Measurements from ENCODE around the gene SUMO3.

Gene SUMO3

GRCh38 chr21:44793592-44794374 is 24.1 kb downstream of the SUMO3 start:
- peaks cover 22% of the 10 kb centered on the region for H3K36me3 ChIP-seq (ENCODE audit: control insufficient read depth, low read depth, low read length)

GRCh38 chr21:44792702-44793591 is 24.9 kb downstream of the SUMO3 start:
- H3K27ac ChIP-seq (ENCODE audit: low read length), result no peak overlapping the region
- peaks cover 16% of the 10 kb centered on the region for H3K36me3 ChIP-seq (ENCODE audit: control insufficient read depth, low read depth, low read length)

More at GRCh38 chr21:44793592-44794374, 24.1 kb downstream of the SUMO3 start:
- H3K27ac ChIP-seq (ENCODE audit: low read length), result no peak overlapping the region
- H3K27me3 ChIP-seq (ENCODE audit: control insufficient read depth, insufficient read depth, low read length), result no peaks in the 10 kb centered on the region
- H3K4me3 ChIP-seq (ENCODE audit: low read length), result no peak overlapping the region
- no peaks in the 10 kb centered on the region for H3K9me3 ChIP-seq (ENCODE audit: control insufficient read depth, low read depth, low read length)
- peaks cover 7% of the 10 kb centered on the region for H3K4me1 ChIP-seq (ENCODE audit: control insufficient read depth, low read depth, low read length)
- H3K9ac ChIP-seq (ENCODE audit: low read length), result no peak overlapping the region

GRCh38 chr21:44791993-44792392 is 25.9 kb downstream of the SUMO3 start:
- Histone ChIP-seq H3K27ac (ENCODE audit: low read length) (no peak overlapping the region), H3K4me3 (ENCODE audit: low read length) (no peak overlapping the region), H3K9me3 (ENCODE audit: control insufficient read depth, low read depth, low read length) (no peaks in the 10 kb centered on the region), H3K27me3 (ENCODE audit: control insufficient read depth, insufficient read depth, low read length) (no peaks in the 10 kb centered on the region), H3K36me3 (ENCODE audit: control insufficient read depth, low read depth, low read length) (peaks cover 20% of the 10 kb centered on the region), H3K4me1 (ENCODE audit: control insufficient read depth, low read depth, low read length) (peaks cover 7% of the 10 kb centered on the region), H3K9ac (ENCODE audit: low read length) (no peak overlapping the region)

More at GRCh38 chr21:44792702-44793591, 24.9 kb downstream of the SUMO3 start:
- Histone ChIP-seq H3K9ac (ENCODE audit: low read length) (no peak overlapping the region), H3K27me3 (ENCODE audit: control insufficient read depth, insufficient read depth, low read length) (no peaks in the 10 kb centered on the region), H3K4me1 (ENCODE audit: control insufficient read depth, low read depth, low read length) (peaks cover 7% of the 10 kb centered on the region), H3K4me3 (ENCODE audit: low read length) (no peak overlapping the region), H3K9me3 (ENCODE audit: control insufficient read depth, low read depth, low read length) (no peaks in the 10 kb centered on the region)

GRCh38 chr21:44791246-44791645 is 26.6 kb downstream of the SUMO3 start:
- H3K9me3 ChIP-seq (ENCODE audit: control insufficient read depth, low read depth, low read length), result no peaks in the 10 kb centered on the region
- H3K4me3 ChIP-seq (ENCODE audit: low read length), result no peak overlapping the region
- no peaks in the 10 kb centered on the region for H3K27me3 ChIP-seq (ENCODE audit: control insufficient read depth, insufficient read depth, low read length)
- no peak overlapping the region for H3K27ac ChIP-seq (ENCODE audit: low read length)
- H3K4me1 ChIP-seq (ENCODE audit: control insufficient read depth, low read depth, low read length), result peaks cover 7% of the 10 kb centered on the region
- no peak overlapping the region for H3K9ac ChIP-seq (ENCODE audit: low read length)
- H3K36me3 ChIP-seq (ENCODE audit: control insufficient read depth, low read depth, low read length), result peaks cover 17% of the 10 kb centered on the region

- H3K9me3 ChIP-seq (ENCODE audit: control insufficient read depth, low read depth, low read length), result no peaks in the 10 kb centered on the region
- H3K36me3 ChIP-seq (ENCODE audit: control insufficient read depth, low read depth, low read length), result peaks cover 11% of the 10 kb centered on the region
- no peaks in the 10 kb centered on the region for H3K27me3 ChIP-seq (ENCODE audit: control insufficient read depth, insufficient read depth, low read length)
- no peak overlapping the region for H3K9ac ChIP-seq (ENCODE audit: low read length)
- no peak overlapping the region for H3K27ac ChIP-seq (ENCODE audit: low read length)
- H3K4me3 ChIP-seq (ENCODE audit: low read length), result no peak overlapping the region
- H3K4me1 ChIP-seq (ENCODE audit: control insufficient read depth, low read depth, low read length), result peaks cover 7% of the 10 kb centered on the region
Observed at GRCh38 chr21:44790368-44790767, 27.5 kb downstream of the SUMO3 start.

GRCh38 chr21:44789880-44790279 is 28.0 kb downstream of the SUMO3 start:
- Histone ChIP-seq H3K9me3 (ENCODE audit: control insufficient read depth, low read depth, low read length) (no peaks in the 10 kb centered on the region), H3K4me3 (ENCODE audit: low read length) (no peak overlapping the region), H3K9ac (ENCODE audit: low read length) (no peak overlapping the region), H3K36me3 (ENCODE audit: control insufficient read depth, low read depth, low read length) (peaks cover 15% of the 10 kb centered on the region), H3K27me3 (ENCODE audit: control insufficient read depth, insufficient read depth, low read length) (no peaks in the 10 kb centered on the region), H3K27ac (ENCODE audit: low read length) (no peak overlapping the region), H3K4me1 (ENCODE audit: control insufficient read depth, low read depth, low read length) (peaks cover 7% of the 10 kb centered on the region)

- Histone ChIP-seq H3K4me3 (ENCODE audit: low read length) (no peak overlapping the region), H3K9ac (ENCODE audit: low read length) (no peak overlapping the region), H3K27me3 (ENCODE audit: control insufficient read depth, insufficient read depth, low read length) (no peaks in the 10 kb centered on the region), H3K4me1 (ENCODE audit: control insufficient read depth, low read depth, low read length) (no peaks in the 10 kb centered on the region), H3K36me3 (ENCODE audit: control insufficient read depth, low read depth, low read length) (peaks cover 10% of the 10 kb centered on the region), H3K27ac (ENCODE audit: low read length) (no peak overlapping the region), H3K9me3 (ENCODE audit: control insufficient read depth, low read depth, low read length) (no peaks in the 10 kb centered on the region)
Observed at GRCh38 chr21:44785620-44786335, 32.1 kb downstream of the SUMO3 start.

GRCh38 chr21:44784810-44785209 is 33.1 kb downstream of the SUMO3 start:
- H3K4me1 ChIP-seq (ENCODE audit: control insufficient read depth, low read depth, low read length), result no peaks in the 10 kb centered on the region
- no peak overlapping the region for H3K9ac ChIP-seq (ENCODE audit: low read length)
- no peak overlapping the region for H3K27ac ChIP-seq (ENCODE audit: low read length)
- no peaks in the 10 kb centered on the region for H3K9me3 ChIP-seq (ENCODE audit: control insufficient read depth, low read depth, low read length)
- H3K4me3 ChIP-seq (ENCODE audit: low read length), result no peak overlapping the region
- no peaks in the 10 kb centered on the region for H3K27me3 ChIP-seq (ENCODE audit: control insufficient read depth, insufficient read depth, low read length)
- peaks cover 14% of the 10 kb centered on the region for H3K36me3 ChIP-seq (ENCODE audit: control insufficient read depth, low read depth, low read length)

GRCh38 chr21:44783020-44783696 is 34.7 kb downstream of the SUMO3 start:
- H3K4me1 ChIP-seq (ENCODE audit: control insufficient read depth, low read depth, low read length), result no peaks in the 10 kb centered on the region
- no peak overlapping the region for H3K9ac ChIP-seq (ENCODE audit: low read length)
- no peaks in the 10 kb centered on the region for H3K27me3 ChIP-seq (ENCODE audit: control insufficient read depth, insufficient read depth, low read length)
- H3K4me3 ChIP-seq (ENCODE audit: low read length), result no peak overlapping the region
- H3K9me3 ChIP-seq (ENCODE audit: control insufficient read depth, low read depth, low read length), result no peaks in the 10 kb centered on the region
- peaks cover 14% of the 10 kb centered on the region for H3K36me3 ChIP-seq (ENCODE audit: control insufficient read depth, low read depth, low read length)
- H3K27ac ChIP-seq (ENCODE audit: low read length), result no peak overlapping the region

GRCh38 chr21:44780767-44781459 is 36.9 kb downstream of the SUMO3 start:
- no peak overlapping the region for H3K4me3 ChIP-seq (ENCODE audit: low read length)
- no peak overlapping the region for H3K27ac ChIP-seq (ENCODE audit: low read length)
- no peaks in the 10 kb centered on the region for H3K9me3 ChIP-seq (ENCODE audit: control insufficient read depth, low read depth, low read length)
- no peak overlapping the region for H3K9ac ChIP-seq (ENCODE audit: low read length)
- H3K4me1 ChIP-seq (ENCODE audit: control insufficient read depth, low read depth, low read length), result no peaks in the 10 kb centered on the region
- peaks cover 21% of the 10 kb centered on the region for H3K36me3 ChIP-seq (ENCODE audit: control insufficient read depth, low read depth, low read length)
- H3K27me3 ChIP-seq (ENCODE audit: control insufficient read depth, insufficient read depth, low read length), result no peaks in the 10 kb centered on the region
